Measurements from ENCODE around the gene DCLK2.

The DCLK2 gene

GRCh38 chr4:150078041-150078578, at the start of gene DCLK2:
DCLK2 (plus strand) TSS chr4:150078445; CDS start chr4:150079028, 583 bp downstream.
- DNase-seq = peak; percentile 30

DNA sequence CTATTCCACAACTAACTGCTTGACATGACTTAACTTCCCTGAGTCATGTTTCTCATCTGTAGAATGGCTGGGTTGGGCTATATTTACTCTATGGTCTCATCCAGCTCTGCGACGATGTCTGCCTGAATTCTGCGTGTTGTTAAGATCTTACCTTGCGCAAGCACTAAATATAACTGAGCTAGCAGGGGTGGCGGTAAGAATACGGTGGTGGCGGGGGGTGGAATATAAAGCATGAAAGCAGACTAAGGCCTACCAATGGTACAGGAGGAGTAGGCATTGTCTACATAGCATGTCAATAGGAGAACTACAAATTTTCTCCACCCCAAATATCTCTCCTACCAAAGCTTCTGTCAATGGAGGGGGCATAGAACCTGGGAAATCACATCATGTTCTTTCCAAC, 45.7 kb upstream of the DCLK2 start:
- no peak for DNase-seq

DNA sequence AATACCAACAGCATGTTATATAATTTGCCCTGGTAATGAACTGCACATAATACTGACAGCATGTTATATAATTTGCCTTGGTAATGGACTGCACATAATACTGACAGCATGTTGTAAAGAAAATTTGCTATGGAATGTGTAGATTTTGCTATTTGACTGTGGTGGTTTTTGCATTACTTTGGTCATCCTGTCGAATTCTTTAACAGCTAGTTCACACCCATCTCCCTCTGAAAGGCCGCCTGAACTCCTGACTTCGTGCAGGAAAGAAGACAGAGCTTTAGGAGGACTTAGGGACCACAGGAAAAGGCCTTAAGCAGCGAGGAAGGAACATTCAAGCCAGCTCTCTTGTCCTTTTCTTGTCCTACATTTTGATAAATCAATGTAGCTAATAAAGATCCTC, 45.2 kb upstream of the DCLK2 start:
- DNase-seq = no peak

DNA sequence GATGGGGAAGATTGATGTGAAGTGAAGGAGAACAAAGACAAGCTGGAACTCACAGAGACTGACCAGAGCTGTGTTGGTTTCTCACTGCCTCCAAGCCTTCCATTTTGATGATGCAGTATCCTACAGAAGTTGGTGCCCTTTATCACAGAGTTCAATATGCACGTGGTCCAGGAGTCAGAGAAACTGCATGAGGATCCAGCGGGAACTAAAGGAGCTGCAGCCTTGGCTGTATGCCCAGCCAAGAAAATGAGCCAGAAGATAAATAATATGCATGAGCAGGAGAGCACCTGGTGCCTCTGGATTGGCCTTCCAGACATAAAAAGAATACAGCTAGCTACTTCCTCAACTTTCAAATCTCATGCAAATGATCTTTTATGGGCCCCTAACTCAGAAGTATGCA, 44.3 kb upstream of the DCLK2 start:
- DNase-seq = no peak

GRCh38 chr4:150037251-150037856, 40.9 kb upstream of the DCLK2 start:
- DNase-seq = no peak

DNA sequence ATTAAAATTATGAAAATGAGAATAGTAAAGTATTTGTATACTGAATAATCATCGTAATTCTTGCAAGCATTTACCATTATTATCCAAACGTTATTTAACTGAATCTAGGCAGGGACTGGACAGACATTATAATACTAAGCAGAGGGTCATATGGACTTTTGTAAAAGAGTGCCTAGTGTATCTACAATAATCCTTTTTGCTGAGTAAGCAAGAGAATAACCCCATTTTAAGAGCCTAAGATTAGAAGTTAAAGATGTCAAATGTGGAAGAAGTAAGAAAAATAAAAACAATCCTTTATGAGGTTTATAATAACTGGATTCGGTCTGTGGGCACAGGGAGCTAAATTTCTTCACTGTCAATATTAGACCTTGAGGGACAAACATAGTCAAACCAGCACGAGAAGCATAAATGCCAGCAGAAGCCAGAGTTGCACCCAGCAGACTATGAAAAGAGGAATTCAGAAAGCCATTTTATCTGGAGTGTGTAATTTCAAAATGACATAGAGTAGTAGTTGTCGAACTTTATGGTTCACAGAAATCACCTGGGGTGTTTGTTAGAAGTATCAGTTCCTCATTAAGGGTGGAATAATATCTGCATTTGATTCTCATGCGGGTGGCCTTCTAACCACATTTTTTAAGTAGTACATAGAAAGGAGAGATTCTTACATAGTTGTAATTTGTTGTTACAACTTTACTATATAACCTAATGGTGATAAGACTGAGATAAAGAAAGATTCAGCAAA, 39.7 kb upstream of the DCLK2 start:
- DNase-seq = no peak

GRCh38 chr4:150039274-150040127, 38.7 kb upstream of the DCLK2 start:
- DNase-seq = no peak

DNA sequence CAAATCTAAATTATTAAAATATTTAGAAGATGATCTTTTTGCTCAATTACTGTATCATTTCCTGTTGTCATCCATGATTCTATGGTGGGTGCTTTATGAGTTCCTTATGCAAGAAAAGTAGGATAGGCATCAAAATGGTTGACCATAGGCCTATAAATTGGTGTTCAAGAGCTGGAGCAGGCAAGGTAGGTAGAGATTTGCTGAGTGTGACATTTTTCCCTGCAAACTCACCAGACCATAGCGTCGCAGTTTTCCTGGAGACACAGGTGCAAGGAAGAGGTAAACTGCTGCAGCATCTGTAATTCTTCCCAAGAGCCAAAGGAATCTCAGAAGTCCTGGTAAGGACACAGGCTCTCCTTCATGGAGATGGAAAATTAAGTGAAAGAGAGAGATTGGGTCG, 33.7 kb upstream of the DCLK2 start:
- DNase-seq = no peak

GRCh38 chr4:150045410-150045809, 32.8 kb upstream of the DCLK2 start:
- DNase-seq = no peak

GRCh38 chr4:150046728-150047217, 31.5 kb upstream of the DCLK2 start:
- no peak for DNase-seq

GRCh38 chr4:150047546-150047945, 30.7 kb upstream of the DCLK2 start:
- no peak for DNase-seq

DNA sequence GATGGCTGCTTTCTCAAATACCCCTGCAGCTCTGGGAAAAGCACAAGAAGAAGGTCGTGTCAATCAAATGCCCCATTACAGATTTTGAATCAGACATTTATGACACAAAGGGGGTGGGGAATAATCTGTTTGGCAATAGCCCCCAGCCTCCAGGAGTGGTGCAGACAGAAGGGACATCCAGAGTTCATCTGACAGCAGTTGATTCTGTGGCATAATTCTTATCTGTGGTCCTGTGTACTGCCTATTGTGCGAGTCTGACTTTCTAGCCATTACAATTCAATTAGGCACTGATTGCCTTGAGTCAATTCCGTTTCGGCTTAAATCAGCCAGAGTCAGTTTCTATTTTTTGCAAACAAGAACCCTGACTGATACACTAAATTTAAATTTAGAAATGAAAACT, 28.6 kb upstream of the DCLK2 start:
- DNase-seq = no peak

DNA sequence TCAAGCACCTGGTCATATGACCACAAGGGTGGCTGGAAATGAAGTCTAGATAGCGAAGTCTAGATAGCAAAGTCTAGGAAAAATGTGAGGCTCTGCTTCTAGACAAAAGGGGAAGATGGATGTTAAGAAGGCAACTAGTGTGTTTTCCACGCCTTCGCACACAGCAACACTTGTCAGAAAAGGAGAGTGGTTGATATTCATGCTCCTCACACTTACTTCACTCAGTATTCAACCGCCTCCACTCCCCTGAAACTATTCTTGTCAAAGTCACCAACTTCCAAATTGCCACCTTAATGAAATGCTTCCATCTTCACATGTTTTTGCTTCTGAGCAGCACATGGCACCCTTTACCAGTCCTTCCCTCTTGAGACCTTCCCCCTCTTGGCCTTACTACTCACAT, 27.7 kb upstream of the DCLK2 start:
- no peak for DNase-seq

DNA sequence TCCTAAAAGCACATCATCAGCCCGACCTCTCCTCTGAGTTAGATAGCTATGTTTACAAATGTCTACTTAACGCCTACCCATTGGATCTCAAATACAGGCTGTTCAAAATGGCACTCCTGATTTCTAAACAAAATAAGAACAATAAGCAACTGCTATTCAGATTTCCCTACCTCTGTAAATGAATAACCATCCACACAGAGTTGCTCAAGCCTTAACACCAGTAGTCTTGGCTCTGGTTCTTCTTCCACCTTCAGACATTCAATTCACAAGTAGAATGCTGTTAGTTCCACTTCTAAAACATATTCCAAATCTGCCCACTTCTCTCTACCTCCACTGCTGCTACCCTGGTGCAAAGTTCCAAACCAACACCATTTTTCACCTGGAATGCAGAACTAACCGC, 27.1 kb upstream of the DCLK2 start:
- no peak for DNase-seq

DNA sequence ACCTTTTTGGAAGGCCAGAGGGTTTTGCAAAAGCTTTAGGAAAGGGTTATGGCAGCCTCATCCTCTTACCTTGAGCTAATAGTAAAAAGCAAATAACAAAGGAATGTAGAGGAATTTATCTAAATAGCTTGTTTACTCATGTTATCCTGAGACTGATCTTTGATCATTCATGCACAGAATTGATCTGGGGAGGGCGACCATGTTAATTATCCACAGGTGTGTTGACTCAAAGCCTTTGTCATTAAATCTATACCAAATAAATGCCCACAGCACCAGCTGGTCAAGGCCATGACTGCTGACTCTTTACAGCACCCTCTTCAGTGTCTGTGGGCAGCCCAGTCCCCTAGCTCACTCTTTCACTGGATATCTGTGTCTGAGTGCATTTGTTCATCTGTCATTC, 22.8 kb upstream of the DCLK2 start:
- DNase-seq = no peak

- DNase-seq = no peak
Measured at GRCh38 chr4:150056569-150056968, 21.7 kb upstream of the DCLK2 start.

DNA sequence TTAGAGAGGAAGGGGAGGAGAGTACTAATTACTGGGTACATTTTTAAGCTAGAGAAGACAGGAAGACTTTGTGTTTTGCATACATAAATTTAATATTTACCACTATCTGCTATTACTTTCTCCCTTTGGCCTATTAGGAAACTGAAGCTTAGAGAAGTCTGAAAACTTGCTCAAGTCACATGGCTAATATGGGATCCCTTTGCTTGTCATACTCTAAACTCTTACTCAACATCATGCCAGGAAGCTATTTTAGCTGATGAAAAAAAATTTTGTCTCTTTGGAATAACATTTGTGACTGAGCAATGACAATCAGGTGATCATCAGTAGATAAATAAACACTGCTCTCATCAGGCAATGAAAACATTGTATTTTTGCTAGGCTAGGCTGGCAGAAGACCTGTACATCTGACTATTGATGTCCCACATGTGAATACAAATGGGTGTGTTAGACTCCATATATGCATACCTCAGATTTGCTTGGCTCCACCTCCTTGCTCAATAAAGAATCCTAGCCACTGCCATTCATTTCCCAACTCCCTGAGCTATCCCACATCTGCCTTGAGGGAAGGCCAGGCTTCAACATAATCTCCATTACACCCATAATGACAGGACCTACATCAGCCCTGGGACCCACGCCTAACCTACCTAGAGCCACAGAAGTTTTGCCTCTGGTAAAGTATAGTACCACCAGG, 17.0 kb upstream of the DCLK2 start:
- DNase-seq = no peak

- no peak for DNase-seq
Measured at GRCh38 chr4:150063128-150063527, 15.1 kb upstream of the DCLK2 start.

GRCh38 chr4:150065740-150066139, 12.5 kb upstream of the DCLK2 start:
- DNase-seq = no peak

- DNase-seq = no peak
Measured at GRCh38 chr4:150067859-150068258, 10.4 kb upstream of the DCLK2 start.

GRCh38 chr4:150068300-150068960, 9.8 kb upstream of the DCLK2 start:
- DNase-seq = no peak

GRCh38 chr4:150069353-150069752, 8.9 kb upstream of the DCLK2 start:
- DNase-seq = no peak
